Cardiac fibroblast (primary cell): ENCODE results near the gene TLR10.
"Not testable (repeated sequence)": the region's sequence is repeated elsewhere in the genome, so short reads cannot be mapped to it uniquely, and the experiment has no call there.

Experiments
- DNase-seq, 2 donors: peaks; one replicate each; pipeline versions ENCODE4 v3.0.0 to v3.0.0-alpha.2; 2010; ENCODE audit warnings: low read depth in 2 of 2
- H3K4me3 ChIP-seq, 2 donors: replicated peaks in 1 of 2; 1 replicate in 1 of 2; 2 replicates in 1 of 2; pipeline ENCODE4 v1.5.1; 2011; ENCODE audit warnings: low read depth in 2 of 2, low read length in 2 of 2, mild to moderate bottlenecking in 2 of 2, moderate library complexity in 1 of 2
- CTCF ChIP-seq: IDR thresholded peaks from one replicate; pipeline ENCODE4 v1.5.1; 2011; ENCODE audit warnings: low read depth, mild to moderate bottlenecking, low read length, inconsistent platforms

Gene TLR10

GRCh38 chr4:38779790-38780189 lies 3.0 kb downstream of the TLR10 start:
- DNase-seq, result no peak
- no peak for TF ChIP-seq CTCF
- no peak overlapping the region for H3K4me3 ChIP-seq

- H3K4me3 ChIP-seq, DNase-seq: not testable (repeated sequence)
Observed at GRCh38 chr4:38777925-38778324, 4.9 kb downstream of the TLR10 start.

- H3K4me3 ChIP-seq, result no peak overlapping the region
- DNase-seq, result no peak
- no peak for TF ChIP-seq CTCF
Observed at GRCh38 chr4:38775326-38775725, 7.5 kb downstream of the TLR10 start.

- TF ChIP-seq CTCF, result no peak
- DNase-seq, result peak; percentile 33 to 56
- H3K4me3 ChIP-seq, result no peak overlapping the region
Observed at GRCh38 chr4:38774181-38774955, 8.4 kb downstream of the TLR10 start.

GRCh38 chr4:38770281-38770680 lies 12.5 kb downstream of the TLR10 start:
- not testable (repeated sequence) for DNase-seq, H3K4me3 ChIP-seq

- no peak overlapping the region for H3K4me3 ChIP-seq
- DNase-seq, result peak in 1 of 2 donors; percentile 10
- TF ChIP-seq CTCF, result no peak
Observed at GRCh38 chr4:38769857-38770256, 12.9 kb downstream of the TLR10 start.

GRCh38 chr4:38769441-38769840 lies 13.3 kb downstream of the TLR10 start:
- no peak overlapping the region for H3K4me3 ChIP-seq
- no peak for TF ChIP-seq CTCF
- DNase-seq, result no peak

- DNase-seq, result peak; percentile 48 to 61
- H3K4me3 ChIP-seq, result no peak overlapping the region
- TF ChIP-seq CTCF, result no peak
Observed at GRCh38 chr4:38768968-38769394, 13.8 kb downstream of the TLR10 start.

GRCh38 chr4:38766940-38767339 lies 15.8 kb downstream of the TLR10 start:
- not testable (repeated sequence) for DNase-seq, H3K4me3 ChIP-seq
